NCI-H1417 treated with DMSO at 0.1 percent for 48 hours (cell line): ENCODE data around the gene CCDC146.
"Not testable (repeated sequence)": the region's sequence is repeated elsewhere in the genome, so short reads cannot be mapped to it uniquely, and the experiment has no call there.

ENCODE experiments used
- DNase-seq: peaks from one replicate; lab custom pipeline; 2025; lab: John Stamatoyannopoulos, UW

CCDC146 gene

DNA sequence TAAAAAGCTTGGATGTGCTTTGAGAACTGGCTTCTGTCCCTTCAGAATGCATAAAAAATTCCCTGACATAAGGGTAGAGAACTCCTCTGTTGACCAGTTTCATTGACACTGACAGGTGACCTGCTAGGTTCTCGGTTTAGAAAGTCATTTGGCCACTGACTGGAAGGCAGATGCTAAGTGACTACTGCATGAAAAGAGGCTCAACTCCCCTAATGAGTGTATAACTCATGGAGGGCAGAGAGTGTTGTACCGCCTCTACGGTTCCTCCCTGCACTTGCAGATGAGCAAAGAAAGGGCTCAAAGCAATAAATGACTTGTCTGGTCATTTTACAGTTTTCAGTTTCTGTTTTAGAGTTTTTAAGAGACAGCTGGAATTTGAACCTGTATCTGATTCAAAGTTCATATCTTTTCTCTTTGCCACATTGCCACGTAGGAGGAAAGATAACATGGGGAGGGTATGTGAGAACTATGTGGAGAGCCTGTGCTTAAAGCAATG lies 80.1 kb downstream of the CCDC146 start:
- no peak for DNase-seq

DNA sequence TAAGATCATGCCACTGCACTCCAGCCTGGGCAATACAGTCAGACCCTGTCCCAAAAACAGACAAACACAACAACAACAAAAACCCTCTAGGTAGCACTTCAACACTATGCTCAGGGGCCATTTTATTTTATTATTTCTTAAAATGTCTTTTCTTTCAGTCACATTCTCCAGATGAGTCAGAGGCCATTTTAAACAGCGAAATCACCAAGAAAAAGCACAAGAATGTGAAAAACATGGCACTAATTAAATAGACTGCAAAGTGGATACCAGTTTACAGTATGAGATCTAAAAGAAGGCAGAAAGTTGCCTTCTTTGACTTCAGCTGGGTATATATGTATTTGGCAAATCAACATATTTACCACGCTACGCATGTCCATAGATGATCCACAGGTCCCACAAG lies 83.3 kb downstream of the CCDC146 start:
- DNase-seq, result no peak

DNA sequence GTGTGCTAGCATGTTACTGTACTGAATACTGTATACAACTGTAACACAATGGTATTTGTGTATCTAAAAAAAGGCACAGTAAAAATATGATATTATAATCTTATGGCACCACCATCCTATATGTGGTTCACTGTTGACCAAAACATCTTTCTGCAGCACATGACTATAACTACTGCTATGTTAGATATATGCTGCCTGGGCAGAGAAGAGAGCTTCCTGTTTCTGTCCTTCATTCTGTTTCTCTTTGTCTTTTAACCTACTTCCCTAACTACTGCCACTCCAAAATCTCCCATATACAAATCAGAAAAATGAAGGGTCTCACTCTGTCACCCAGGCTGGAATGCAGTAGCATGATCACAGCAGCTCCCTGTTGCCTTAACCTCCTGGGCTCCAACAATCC lies 86.0 kb downstream of the CCDC146 start:
- no peak for DNase-seq

DNA sequence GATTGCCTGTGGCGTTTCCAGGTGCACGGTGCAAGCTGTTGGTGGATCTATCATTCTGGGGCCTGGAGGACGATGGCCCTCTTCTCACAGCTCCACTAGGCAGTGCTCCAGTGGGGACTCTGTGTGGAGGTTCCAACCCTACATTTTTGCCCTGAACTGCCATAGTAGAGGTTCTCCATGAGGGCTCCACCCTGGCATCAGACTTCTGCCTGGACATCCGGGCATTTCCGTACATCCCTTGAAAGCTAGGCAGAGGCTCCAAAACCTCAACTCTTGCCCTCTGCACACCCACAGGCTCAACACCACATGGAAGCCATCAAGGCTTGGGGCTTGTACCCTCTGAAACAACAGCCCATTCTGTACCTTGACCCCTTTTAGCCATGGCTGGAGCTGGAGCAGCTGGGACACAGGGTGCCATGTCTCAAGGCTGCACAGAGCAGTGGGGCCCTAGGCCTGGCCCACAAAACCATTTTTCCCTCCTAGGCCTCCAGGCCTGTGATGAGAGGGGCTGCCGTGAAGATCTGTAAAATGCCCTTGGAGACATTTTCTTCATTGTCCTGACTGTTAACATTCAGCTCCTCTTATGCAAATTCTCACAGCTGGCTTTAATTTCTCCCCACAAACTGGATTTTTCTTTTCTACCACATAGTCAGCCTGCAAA lies 87.2 kb downstream of the CCDC146 start:
- no peak for DNase-seq

DNA sequence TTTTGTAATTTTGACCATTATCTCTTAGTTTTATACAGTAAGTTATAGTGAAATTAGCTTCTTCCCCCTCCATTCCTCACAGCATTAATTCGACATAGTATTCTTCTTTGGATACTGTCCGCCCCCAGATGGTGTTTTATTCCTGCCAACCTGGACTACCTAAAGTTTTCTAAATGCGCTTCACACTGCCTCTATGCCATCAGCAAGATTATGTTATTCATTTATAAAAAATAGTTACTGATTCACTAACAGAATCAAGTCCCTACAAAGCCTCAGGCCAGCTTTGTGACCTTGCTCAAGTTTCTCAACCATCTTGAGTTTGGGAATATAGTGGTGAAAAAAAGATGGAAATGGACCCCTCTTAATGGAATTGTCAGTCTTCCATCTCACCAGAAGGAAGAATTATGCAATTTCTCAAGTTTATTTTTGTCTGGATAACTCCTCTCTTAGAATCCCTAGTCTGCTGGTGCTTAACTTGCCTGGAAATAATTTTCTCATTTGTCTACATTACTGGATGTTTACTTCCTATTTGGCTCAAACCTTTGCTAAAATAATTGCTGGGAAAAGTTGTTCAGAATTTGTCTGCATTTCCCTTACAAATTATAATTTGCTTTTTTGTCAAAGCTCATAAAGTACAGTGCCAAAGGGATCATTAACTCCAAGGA lies 93.9 kb downstream of the CCDC146 start:
- no peak for DNase-seq

DNA sequence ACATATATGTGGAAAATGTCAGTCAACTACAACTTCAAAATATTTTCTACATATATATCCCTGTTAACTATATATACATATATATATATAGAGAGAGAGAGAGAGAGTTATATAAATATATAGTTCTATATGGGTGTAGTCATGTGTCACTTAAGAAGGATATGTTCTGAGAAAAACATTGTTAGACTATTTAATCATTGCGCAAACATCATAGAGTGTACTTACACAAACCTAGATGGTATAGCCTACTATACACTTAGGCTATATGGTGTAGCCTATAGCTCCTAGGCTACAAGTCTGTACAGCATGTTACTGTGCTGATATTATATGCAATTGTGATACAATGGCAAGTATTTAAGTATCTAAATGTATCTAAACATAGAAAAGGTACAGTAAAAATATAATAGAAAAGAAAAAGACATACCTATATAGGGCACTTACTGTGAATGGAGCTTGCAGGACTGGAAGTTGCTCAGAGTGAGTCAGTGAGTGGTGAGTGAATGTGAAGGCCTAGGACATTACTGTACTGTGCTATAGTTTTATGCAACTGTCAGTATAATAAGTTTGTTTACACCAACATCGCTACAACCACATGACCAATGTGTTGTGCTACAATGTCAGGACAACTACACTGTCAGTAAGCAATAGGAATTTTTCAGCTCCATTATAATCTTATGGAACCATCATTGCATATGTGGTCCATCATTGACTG lies 95.2 kb downstream of the CCDC146 start:
- DNase-seq, result no peak

DNA sequence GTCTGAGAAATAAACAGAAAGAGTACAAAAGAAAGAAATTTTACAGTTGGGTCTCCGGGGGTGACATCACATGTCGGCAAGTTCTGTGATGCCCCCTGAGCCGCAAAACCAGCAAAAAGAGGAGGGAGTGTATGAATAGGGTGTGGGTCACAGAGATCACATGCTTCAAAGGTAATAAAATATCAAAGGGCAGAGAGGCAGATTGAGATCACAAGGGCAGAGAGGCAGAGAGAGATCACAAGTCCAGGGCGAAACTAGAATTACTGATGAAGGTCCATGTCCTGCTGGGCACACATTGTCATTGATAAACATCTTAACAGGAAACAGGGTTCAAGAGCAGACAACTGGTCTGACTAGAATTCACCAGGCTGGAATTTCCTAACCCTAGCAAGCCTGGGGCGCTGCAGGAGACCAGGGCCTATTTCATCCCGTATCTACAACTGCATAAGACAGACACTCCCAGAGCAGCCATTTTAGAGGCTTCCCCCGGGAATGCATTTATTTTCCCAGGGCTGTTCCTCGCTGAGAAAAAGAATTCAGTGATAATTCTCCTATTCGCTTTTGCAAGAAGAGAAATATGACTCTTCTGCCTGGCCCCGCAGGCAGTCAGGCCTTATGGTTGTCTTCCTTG lies 97.4 kb downstream of the CCDC146 start:
- not testable (repeated sequence) for DNase-seq

DNA sequence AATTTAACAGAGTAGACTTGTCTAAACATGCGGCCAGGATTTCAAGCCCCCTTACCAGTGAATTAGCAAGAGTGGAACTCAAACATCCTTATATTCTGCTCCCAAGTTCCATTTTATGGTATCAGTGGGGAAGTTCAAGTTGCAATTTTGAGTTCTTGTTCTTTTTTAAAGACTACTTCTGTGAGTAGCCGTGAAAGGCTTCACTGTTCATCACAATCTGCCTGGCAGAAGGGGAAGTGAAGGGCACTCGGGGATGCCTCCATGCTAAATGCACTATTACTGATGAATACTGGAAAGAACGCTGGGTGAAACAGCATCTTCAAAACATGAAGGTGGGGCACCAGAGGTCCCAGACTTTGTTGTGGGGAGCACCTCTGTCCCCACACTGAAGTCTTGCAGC lies 99.7 kb downstream of the CCDC146 start:
- DNase-seq, result no peak

DNA sequence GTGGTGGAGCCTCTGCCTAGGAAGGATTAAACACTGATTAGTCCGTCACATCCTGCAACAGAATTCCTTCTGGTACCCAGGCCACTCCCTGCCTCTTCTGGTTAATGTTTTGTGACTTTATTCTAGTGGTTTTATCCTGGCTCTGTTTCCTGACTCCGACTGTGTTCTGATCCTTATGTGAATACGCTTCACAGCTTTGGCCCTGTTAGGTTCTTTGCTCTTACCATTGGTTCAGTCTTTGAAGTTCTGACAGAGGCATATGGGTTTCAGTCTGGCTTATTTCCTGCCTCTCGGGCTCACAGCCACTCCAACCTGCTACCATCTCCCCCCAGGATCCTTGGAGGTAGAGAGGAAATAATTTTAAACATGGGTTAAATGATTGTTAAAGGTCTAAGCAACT lies 100.4 kb downstream of the CCDC146 start:
- DNase-seq, result no peak

DNA sequence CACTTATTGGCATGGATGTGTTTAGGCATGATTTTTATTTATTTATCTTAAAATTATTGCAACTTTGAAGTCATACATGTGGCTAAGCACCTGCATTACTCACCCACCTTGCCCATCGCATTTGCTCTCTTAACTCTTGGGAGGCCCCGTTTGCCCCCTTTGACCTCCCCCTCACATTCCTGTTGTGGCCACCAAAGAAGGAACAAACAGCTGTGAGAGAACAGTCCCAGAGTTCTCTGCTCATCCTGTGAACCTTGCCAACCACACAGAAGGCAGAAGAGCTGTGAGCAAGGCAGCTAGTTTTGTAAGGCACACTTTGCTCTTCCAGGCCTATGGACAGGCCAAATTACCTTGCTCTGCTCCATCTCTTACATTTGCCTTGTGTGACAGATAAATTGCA lies 100.8 kb downstream of the CCDC146 start:
- DNase-seq, result no peak

DNA sequence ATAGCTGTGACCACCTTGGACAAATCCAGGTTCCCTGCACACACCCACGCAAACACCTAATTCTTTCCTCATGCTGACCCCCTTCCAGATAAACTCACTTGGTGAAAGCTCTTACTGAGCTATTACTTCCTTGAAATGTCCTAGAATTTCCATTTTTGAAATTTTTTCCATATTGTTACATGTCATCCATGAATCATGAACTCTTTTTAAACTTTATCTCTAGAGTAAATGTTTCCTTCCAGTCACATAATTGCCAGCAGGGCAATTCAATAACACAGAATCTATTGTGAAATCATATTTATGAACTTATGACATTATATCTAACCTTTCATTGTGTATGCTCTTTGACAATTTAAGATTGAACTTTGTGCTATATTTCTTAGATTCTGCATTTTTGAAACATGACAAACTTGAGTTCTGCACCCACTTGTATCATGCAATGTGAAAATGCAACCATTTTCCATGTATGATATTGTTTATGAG lies 104.0 kb downstream of the CCDC146 start:
- DNase-seq, result no peak

DNA sequence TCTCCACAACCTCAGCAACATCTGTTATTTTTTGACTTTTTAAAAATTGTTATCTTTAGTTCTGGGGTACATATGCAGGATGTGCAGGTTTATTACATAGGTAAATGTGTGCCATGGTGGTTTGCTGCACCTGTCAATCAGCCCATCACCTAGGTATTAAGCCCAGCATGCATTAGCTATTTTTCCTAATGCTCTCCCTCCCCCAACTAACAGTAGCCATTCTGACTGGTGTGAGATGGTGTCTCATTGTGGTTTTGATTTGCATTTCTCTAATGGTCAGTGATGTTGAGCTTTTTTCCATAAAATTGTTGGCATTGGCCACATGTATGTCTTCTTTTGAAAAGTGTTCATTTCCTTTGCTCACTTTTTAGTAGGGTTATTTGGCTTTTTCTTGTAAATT lies 106.4 kb downstream of the CCDC146 start:
- DNase-seq, result not testable (repeated sequence)

DNA sequence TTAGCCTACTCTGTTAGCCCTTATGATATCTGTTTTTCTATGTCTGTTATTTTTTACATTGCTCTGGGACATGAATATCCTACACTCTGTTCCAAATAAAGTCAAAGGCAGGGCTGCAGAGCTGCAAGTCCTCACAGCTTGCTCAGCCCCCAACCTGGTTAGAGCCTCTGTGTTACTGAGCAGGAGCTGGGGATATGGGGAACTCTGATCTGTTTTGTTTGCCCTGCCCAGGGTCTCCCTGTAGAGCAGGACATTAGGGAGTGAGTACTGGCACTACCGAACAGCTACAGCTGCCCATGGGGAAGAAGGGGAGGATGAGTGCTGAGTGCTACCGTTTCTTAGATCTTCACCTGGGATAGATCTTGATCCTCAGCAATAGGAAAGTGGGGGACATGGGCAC lies 110.1 kb downstream of the CCDC146 start:
- no peak for DNase-seq

DNA sequence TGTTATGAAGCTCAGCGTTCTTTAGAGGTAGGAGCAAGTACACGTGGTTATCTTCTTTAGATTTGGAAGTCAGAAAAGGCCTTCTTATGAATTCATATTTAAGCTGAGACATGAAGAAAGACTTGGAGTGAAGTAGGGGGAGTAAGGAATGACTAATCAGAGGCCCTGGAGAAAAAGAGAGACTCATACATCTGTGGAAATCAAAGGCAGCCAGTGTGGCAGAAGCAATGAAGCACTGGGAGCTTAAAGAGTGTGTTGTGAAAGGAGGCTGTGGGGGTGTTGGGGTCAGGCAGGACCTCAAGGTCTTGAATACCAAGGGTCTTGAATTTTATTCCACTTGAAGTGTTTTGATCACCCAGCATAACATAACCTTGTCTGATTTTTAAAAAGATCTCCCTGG lies 112.9 kb downstream of the CCDC146 start:
- DNase-seq, result no peak

DNA sequence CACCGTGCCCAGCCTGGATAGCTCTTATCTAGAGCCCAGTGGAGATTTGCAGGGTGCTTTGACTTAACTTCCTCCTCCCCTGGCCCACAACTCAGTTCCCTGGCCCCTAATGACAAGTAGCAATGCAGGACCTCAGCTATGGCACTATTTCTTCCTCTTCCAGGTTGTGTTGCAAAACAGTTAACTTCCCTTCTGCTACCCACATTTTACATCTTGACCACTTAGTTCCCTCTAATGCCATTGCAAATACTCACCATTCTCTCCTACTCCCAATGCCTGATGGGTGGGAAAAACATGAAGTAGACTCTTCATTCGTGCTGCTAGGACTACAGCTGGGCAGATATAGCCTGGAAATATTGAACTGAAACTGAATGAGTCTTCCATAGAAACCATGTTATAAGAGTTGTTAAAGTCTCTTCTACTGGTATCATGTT lies 116.3 kb downstream of the CCDC146 start:
- DNase-seq, result no peak

DNA sequence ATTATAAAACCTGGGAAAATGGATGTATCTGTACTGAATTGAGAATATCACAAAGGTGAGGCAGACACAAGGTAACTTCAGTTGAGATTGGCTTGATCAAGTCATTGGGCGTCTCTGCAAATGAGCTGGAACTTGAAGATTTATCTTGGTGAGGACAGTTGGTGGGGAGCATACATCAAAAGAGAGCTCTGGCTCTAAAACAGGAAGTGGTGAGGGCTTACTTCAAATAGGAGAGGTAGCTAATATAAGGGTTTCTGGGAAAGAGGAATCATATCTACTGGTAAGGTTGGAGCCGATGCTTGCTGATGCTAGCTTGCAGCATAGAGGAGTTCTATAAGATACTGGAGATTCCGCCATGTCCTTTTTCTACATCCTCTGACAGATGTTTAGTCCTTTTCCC lies 117.1 kb downstream of the CCDC146 start:
- DNase-seq, result no peak

DNA sequence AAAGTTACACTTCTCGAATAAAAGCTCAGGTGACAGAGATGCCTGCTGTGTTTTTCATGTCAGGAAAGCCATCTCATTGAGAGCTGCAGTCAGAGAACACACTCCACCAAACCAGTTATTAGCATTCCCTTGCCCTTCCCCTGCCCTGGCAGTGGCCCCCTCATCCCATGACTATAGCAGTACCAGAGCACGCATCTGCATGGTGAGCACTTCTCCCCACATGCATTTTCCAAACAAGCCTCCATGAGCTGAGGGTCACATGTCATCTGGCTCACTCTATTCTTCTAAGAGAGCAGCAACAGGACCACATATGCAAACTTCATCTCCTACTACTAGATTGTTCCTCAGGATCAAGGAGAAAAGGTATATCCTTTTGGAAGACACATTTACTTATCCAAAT lies 119.7 kb downstream of the CCDC146 start:
- no peak for DNase-seq

DNA sequence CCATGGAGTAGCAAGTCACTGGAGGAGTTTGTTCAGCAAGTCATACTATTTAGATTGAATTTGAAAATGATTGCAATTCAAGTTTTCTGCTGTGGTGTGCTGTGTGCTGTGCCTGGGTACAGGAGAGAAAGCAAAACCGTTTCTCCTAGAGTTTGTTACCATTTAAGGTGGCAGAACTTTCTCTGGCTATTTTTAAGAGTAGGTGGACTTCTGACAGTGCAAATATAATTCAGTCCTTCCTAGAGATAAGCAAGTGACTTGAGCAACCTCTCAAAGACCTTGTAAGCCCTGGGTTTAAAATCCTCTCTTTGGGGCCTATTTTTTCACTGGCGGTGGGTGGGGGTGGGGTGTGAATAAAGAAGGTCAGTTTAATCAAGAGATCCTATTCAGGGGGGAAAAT lies 120.1 kb downstream of the CCDC146 start:
- no peak for DNase-seq

DNA sequence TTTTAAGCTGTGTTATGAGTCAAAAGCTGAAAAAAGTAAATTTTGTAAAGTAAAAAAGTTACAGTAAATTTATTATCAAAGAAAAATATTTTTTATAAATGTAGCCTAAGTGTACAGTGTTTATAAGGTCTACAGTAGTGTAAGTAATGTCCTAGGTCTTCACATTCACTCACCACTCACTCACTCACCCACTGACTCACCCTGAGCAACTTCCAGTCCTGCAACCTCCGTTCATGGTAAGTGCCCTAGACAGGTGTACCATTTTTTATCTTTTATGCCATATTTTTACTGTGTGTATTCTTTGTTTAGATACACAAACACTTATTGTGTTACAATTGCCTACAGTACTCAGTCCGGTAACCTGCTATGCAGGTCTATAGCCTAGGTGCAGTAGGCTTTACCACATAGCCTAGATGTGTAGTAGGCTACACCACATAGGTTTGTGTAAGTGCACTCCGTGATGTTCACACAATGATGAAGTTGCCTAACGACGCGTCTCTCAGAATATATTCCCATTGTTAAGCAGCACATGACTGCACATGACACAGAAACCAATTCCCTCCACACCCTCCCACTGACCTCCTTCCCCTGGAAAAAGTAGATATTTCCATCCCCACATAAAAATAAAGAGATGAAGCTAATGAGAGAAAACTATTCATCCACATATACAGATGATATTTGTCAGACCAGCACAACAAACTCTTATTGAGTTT lies 122.0 kb downstream of the CCDC146 start:
- DNase-seq, result no peak

DNA sequence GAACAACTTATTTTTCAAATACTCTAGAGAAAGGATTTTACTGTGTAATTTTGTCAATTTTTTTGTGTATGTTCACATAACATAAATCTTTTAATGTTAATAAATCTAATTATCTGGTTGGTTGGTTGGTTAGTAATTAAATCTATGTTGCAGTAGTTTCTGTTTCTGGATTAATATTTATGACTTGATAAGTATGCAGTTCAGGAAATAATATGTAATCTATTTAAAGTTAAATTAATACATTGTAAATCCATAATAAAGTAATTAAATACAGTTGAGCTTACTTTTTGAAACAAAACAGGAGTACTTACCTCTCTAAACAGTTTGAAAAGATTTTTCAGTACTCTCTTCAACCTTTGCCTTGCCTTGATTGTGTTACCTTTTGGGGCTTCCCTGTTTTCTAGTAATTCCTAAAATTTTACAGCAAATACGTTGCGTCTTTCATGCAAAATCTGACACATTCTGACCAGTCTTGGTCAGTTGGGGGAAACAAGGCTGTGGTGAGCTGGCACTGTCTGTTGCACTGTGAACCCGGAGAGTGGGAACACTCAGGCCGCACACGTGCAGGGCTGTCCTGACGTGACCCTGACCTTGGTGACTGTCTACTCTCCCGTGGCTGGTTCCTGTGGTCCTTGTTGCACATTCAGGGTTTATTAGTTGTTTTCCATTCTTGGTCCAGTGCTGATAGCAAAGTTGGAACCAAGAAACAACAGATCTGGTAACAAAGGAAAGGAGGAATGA lies 122.8 kb downstream of the CCDC146 start:
- no peak for DNase-seq

DNA sequence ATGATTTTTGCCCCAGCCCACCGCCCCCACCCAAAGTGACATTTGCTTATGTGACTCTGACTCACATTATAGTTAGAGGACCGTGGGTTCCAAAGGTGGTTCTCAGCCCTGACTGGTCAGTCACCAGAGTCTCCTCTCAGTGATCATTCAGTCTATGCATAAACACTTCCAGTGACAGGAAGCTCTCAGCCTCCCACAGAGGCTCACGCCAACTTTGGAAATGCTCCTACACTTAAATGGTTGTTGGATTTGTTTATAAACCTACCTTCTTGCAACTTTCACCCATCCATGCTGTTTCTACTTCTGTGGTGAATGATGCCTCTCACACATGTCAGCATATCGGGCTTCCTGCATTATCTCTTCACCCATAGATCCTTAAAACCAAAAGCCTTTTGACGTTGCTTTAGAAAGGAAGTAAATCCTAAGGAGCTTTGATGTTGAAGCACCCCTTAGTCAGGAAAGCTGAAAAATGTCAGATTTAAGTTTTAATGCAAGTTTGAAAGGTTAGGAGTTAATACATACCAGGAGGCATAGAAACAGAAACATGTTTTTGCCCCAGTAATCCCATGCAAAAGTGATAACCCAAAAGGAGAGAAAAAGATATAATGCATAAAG lies 123.7 kb downstream of the CCDC146 start:
- no peak for DNase-seq
